Ovary (tissue), 9 donors: ENCODE measurements around the gene GRHL3. TPM values are rescaled to one million over a fixed set of nuclear protein-coding genes. Genes with fewer than 3 reads are reported as not detected.

Experiments used
- DNase-seq, 5 donors: peaks; one replicate each; pipeline ENCODE4 v3.0.0-alpha.2; 2019 to 2020
- H3K27ac ChIP-seq, 2 donors: fragments of 200-600 bp; one replicate each; pipeline versions ENCODE4 v1.5.1 to v1.8.0; 2019 to 2022
- H3K27me3 ChIP-seq: fragments of 200-600 bp; one replicate; pipeline ENCODE4 v1.8.0; 2022
- H3K36me3 ChIP-seq: fragments of 200-600 bp; sonication (generic); one replicate; pipeline ENCODE4 v1.5.1; 2019
- H3K4me1 ChIP-seq: one replicate; pipeline ENCODE4 v1.8.1; 2013; ENCODE audit warnings: mild to moderate bottlenecking, moderate library complexity; ENCODE audit not compliant: insufficient read depth
- H3K4me3 ChIP-seq: fragments of 200-600 bp; sonication (generic); one replicate; pipeline ENCODE4 v1.5.1; 2017
- H3K9me3 ChIP-seq, 2 donors: fragments of 200-600 bp in 1 of 2; sonication (generic) in 1 of 2; one replicate each; pipeline versions ENCODE4 v1.5.1 to v1.8.1; 2013 to 2019; ENCODE audit warnings: mild to moderate bottlenecking in 1 of 2, moderate library complexity in 1 of 2
- EP300 ChIP-seq: sonication (generic); formaldehyde crosslinking; IDR thresholded peaks from one replicate; pipeline ENCODE4 v1.6.1; 2017; ENCODE audit warnings: antibody characterized with exemption
- POLR2A ChIP-seq: fragments of 450-650 bp; IDR thresholded peaks from one replicate; pipeline ENCODE4 v1.6.1; 2017; ENCODE audit warnings: antibody characterized with exemption, mild to moderate bottlenecking, moderate library complexity
- WGBS, 3 donors: extraction: QIAGEN DNeasy Blood & Tissue Kit in 1 of 3; methylation state at CpG; one replicate each; pipeline versions ENCODE4 v1.1.5 to v1.1.7; 2013 to 2017; 5-methylcytosine and 5-hydroxymethylcytosine counted together
- intact Hi-C, 4 donors: fragments of 100-400 bp; cut with DNase I; formaldehyde crosslinking; loops; one replicate each; pipeline versions ENCODE4 v1.11.0 to v1.15.1; 2022 to 2023
- polyA plus RNA-seq, 2 donors: library from polyadenylated mRNA; stranded (reverse); fragments of 200-250 nt in 1 of 2; fragments of 350-450 nt in 1 of 2; fragmentation: Illumina TruSeq in 1 of 2; extraction: RNeasy Lipid Tissue Mini Kit (QIAGEN cat#74804) in 1 of 2; gene quantifications; one replicate each; pipeline ENCODE4 v1.2.3, GENCODE V29; 2013 to 2014
- total RNA-seq, 7 donors: library from RNA; depleted of rRNA in 2 of 7; stranded (reverse); fragments of >200 nt in 2 of 7; fragmentation: NEBNext Ultra II Directional in 3 of 7; extraction: Animal tissue kit (Norgen Biotek cat#: 25700) in 3 of 7; gene quantifications; one replicate each; pipeline versions ENCODE4 v1.1.0 to v1.2.4, GENCODE V29; 2016 to 2023
- TF ChIP-seq, protein P1 (sequence below), 3 donors: fragments of 450-650 bp in 2 of 3; fragments of 200-600 bp in 1 of 3; IDR thresholded peaks; one replicate each; pipeline versions ENCODE4 v1.5.1 to v1.8.0; 2016 to 2022; ENCODE audit warnings: antibody characterized with exemption in 3 of 3, mild to moderate bottlenecking in 1 of 3
- donor health status: DM: no; HTN: no; CAD: no; lungs with moderate emphysema.
- donor health status: DM: no; HTN: no; CAD: no.
- donor health status: Bipolar disorder and iron deficiency.
- donor health status: DM: yes; HTN: yes; CAD: no.
- donor health status: DM: no; HTN: no; CAD: no.
- donor health status: DM: yes; HTN: yes; CAD: no.

Gene GRHL3
- total and polyA plus RNA-seq, 9 donors = 0.15 to 1.6 (median 0.48) TPM; not detected in 6

DNA sequence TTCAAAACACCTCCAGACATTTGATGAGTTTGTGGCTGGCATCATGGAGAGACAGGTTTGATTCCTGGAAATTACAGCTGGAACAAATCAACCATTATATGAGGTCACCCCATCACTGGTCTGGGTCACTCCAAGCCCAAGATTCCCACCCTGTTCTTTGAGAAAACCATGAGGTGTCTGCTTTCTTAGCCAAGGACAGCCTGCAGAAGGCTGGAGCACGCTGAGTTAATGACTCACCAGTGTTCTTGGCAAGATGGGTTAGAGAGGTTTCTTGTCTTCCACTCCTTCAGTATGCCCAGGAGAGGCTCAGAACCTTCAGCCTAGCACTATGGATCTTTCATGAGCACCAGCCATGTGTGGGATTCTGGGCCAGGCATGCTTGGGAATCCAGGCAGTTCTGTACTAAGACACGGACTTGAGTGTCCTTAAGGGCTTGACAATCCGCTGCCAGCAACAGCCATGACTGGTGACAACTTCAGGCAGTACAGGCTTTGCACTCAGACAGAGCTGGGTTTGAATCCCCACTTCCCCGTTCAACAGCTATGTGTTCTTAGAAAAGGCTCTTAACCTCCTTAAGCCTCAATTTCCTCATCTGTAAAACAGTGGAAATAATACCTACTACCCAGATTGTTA lies 43.9 kb downstream of the GRHL3 start:
- no peak for DNase-seq
- Histone ChIP-seq H3K27ac (no peak overlapping the region), H3K36me3 (no peaks in the 10 kb centered on the region), H3K9me3 (no peaks in the 10 kb centered on the region), H3K4me3 (no peak overlapping the region), H3K4me1 (no peaks in the 10 kb centered on the region), H3K27me3 (no peaks in the 10 kb centered on the region)
- intact Hi-C loops = no loop called here
- WGBS, 3 donors = 69 to 70% (median 70%) methylated on average over 4 of the region's 4 CpGs
- no peak for TF ChIP-seq POLR2A
- TF ChIP-seq, protein P1, sequence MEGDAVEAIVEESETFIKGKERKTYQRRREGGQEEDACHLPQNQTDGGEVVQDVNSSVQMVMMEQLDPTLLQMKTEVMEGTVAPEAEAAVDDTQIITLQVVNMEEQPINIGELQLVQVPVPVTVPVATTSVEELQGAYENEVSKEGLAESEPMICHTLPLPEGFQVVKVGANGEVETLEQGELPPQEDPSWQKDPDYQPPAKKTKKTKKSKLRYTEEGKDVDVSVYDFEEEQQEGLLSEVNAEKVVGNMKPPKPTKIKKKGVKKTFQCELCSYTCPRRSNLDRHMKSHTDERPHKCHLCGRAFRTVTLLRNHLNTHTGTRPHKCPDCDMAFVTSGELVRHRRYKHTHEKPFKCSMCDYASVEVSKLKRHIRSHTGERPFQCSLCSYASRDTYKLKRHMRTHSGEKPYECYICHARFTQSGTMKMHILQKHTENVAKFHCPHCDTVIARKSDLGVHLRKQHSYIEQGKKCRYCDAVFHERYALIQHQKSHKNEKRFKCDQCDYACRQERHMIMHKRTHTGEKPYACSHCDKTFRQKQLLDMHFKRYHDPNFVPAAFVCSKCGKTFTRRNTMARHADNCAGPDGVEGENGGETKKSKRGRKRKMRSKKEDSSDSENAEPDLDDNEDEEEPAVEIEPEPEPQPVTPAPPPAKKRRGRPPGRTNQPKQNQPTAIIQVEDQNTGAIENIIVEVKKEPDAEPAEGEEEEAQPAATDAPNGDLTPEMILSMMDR (IDR thresholded peaks at IDR 0.05) = no peak
- no peak for TF ChIP-seq EP300

- H3K27me3 ChIP-seq = no peaks in the 10 kb centered on the region
- no peaks in the 10 kb centered on the region for H3K4me1 ChIP-seq
- TF ChIP-seq EP300 (no peak), POLR2A (no peak)
- TF ChIP-seq, protein P1 (IDR thresholded peaks at IDR 0.05) = no peak
- H3K9me3 ChIP-seq = no peaks in the 10 kb centered on the region
- intact Hi-C loops = no loop called here
- DNase-seq = no peak
- 85 to 88% (median 87%) methylated on average over 7 of the region's 7 CpGs for WGBS, 3 donors
- no peak overlapping the region for H3K27ac ChIP-seq
- H3K4me3 ChIP-seq = no peak overlapping the region
- H3K36me3 ChIP-seq = no peaks in the 10 kb centered on the region
Observed at GRCh38 chr1:24363994-24364393, 44.8 kb downstream of the GRHL3 start.

- no peaks in the 10 kb centered on the region for H3K4me1 ChIP-seq
- H3K36me3 ChIP-seq = no peaks in the 10 kb centered on the region
- intact Hi-C loops = no loop called here
- no peaks in the 10 kb centered on the region for H3K27me3 ChIP-seq
- 36 to 47% (median 38%) methylated on average over 2 of the region's 2 CpGs for WGBS, 3 donors
- H3K9me3 ChIP-seq = no peaks in the 10 kb centered on the region
- H3K27ac ChIP-seq = no peak overlapping the region
- TF ChIP-seq POLR2A = no peak
- TF ChIP-seq EP300 = no peak
- TF ChIP-seq, protein P1 (IDR thresholded peaks at IDR 0.05) = no peak
- no peak overlapping the region for H3K4me3 ChIP-seq
- no peak for DNase-seq
Observed at GRCh38 chr1:24364605-24364974, 45.4 kb downstream of the GRHL3 start.

GRCh38 chr1:24364975-24365678 lies 46.0 kb downstream of the GRHL3 start:
- H3K36me3 ChIP-seq = no peaks in the 10 kb centered on the region
- TF ChIP-seq POLR2A (no peak), EP300 (no peak)
- TF ChIP-seq, protein P1 (IDR thresholded peaks at IDR 0.05) = no peak
- H3K9me3 ChIP-seq = no peaks in the 10 kb centered on the region
- no peaks in the 10 kb centered on the region for H3K4me1 ChIP-seq
- intact Hi-C loops = no loop called here
- 78 to 85% (median 84%) methylated on average over 11 of the region's 11 CpGs for WGBS, 3 donors
- no peaks in the 10 kb centered on the region for H3K27me3 ChIP-seq
- DNase-seq = no peak
- no peak overlapping the region for H3K27ac ChIP-seq
- H3K4me3 ChIP-seq = no peak overlapping the region
